GM12878 (cell line): ENCODE measurements around the gene MAML3. TPM values are rescaled to one million over a fixed set of nuclear protein-coding genes. Genes with fewer than 3 reads are reported as not detected.

Experiments
- ATAC-seq: fragments of 200-7000 bp; cut with Tn5 transposase; 3 replicates; pipeline ENCODE4 v1.9.1; 2020; ENCODE audit warnings: mild to moderate bottlenecking, moderate library complexity
- BruUV-seq: library from RNA; stranded (reverse); fragments of 400-500 nt; replicated peaks from 2 replicates; lab custom pipeline; 2021; lab: Mats Ljungman, UMichigan
- CTCF ChIA-PET: fragments of 300-600 bp; sonication (Branson Sonifier 250); formaldehyde crosslinking; extraction: SDS; loops from one replicate; lab custom pipeline; 2021; ENCODE audit warnings: inconsistent platforms; lab: Yijun Ruan, JAX
- POLR2A ChIA-PET: fragments of 350-600 bp; formaldehyde crosslinking; extraction: SDS; loops from one replicate; lab custom pipeline; 2021; ENCODE audit warnings: inconsistent platforms; lab: Charles Lee
- RAD21 ChIA-PET: fragments of 300-600 bp; sonication (Branson Sonifier 250); formaldehyde crosslinking; loops from one replicate; lab custom pipeline; 2023; ENCODE audit warnings: antibody characterized with exemption; ENCODE audit not compliant: unreplicated experiment; lab: Charles Lee
- SMC1A ChIA-PET: fragments of 300-600 bp; sonication (Branson Sonifier 250); formaldehyde crosslinking; loops from one replicate; lab custom pipeline; 2023; ENCODE audit not compliant: unreplicated experiment, uncharacterized antibody; lab: Charles Lee
- DNase-seq: peaks from one replicate; pipeline ENCODE4 v3.0.0-alpha.2; 2011; ENCODE audit warnings: low read depth, low spot score
- FAIRE-seq: peaks from 3 replicates; lab custom pipeline; 2011; peaks lifted over from hg19 to GRCh38; lab: Jason Lieb, UNC
- H2AFZ ChIP-seq: 2 replicates; pipeline ENCODE4 v1.6.0; 2011; ENCODE audit warnings: low read depth, low read length, control low read depth; ENCODE audit not compliant: control insufficient read depth
- H3K27ac ChIP-seq: 2 replicates; pipeline ENCODE4 v1.5.1; 2011; ENCODE audit warnings: control low read depth; ENCODE audit not compliant: control insufficient read depth, insufficient read depth
- H3K27me3 ChIP-seq, 2 experiments: replicated peaks in 1 of 2; 2 replicates each; pipeline versions ENCODE4 v1.6.0 to v1.6.1; 2011; ENCODE audit warnings: low read length in 1 of 2; ENCODE audit not compliant: control insufficient read depth in 2 of 2, insufficient read depth in 2 of 2
- H3K36me3 ChIP-seq, 2 experiments: 2 replicates each; pipeline ENCODE4 v1.5.1; 2011; ENCODE audit warnings: low read length in 1 of 2; ENCODE audit not compliant: control insufficient read depth in 2 of 2, insufficient read depth in 2 of 2
- H3K4me1 ChIP-seq: 2 replicates; pipeline ENCODE4 v1.6.1; 2011; ENCODE audit warnings: mild to moderate bottlenecking, low read length, moderate library complexity, mixed read lengths; ENCODE audit not compliant: control insufficient read depth, insufficient read depth
- H3K4me2 ChIP-seq: 2 replicates; pipeline ENCODE4 v1.6.0; 2011; ENCODE audit warnings: control low read depth; ENCODE audit not compliant: control insufficient read depth, insufficient read depth
- H3K4me3 ChIP-seq: fragments of 200-600 bp; sonication (generic); 2 replicates; pipeline ENCODE4 v1.5.1; 2016
- H3K79me2 ChIP-seq: 2 replicates; pipeline ENCODE4 v1.6.0; 2011; ENCODE audit warnings: low read length; ENCODE audit not compliant: control insufficient read depth, insufficient read depth
- H3K9ac ChIP-seq: 2 replicates; pipeline ENCODE4 v1.8.0; 2011; ENCODE audit warnings: low read length, control low read depth, mixed read lengths; ENCODE audit not compliant: control insufficient read depth, insufficient read depth
- H3K9me3 ChIP-seq: replicated peaks from 3 replicates; pipeline ENCODE4 v1.5.1; 2011; ENCODE audit warnings: mild to moderate bottlenecking, low read length; ENCODE audit not compliant: control insufficient read depth, insufficient read depth
- H4K20me1 ChIP-seq: 2 replicates; pipeline ENCODE4 v1.6.0; 2011; ENCODE audit not compliant: control insufficient read depth, insufficient read depth
- BCL11A ChIP-seq: IDR thresholded peaks from 2 replicates; pipeline ENCODE4 v1.6.1; 2011; ENCODE audit warnings: low read depth, low read length
- CBFB ChIP-seq: IDR thresholded peaks from 2 replicates; pipeline ENCODE4 v1.6.1; 2016; ENCODE audit warnings: antibody characterized with exemption, low read depth
- CHD2 ChIP-seq: IDR thresholded peaks from 2 replicates; pipeline ENCODE4 v1.6.1; 2011; ENCODE audit warnings: low read depth, low read length, improper control_type of control experiment, borderline replicate concordance
- HDAC2 ChIP-seq: fragments of 200-600 bp; sonication (generic); IDR thresholded peaks from 2 replicates; pipeline ENCODE4 v1.6.1; 2017
- JUNB ChIP-seq: IDR thresholded peaks from 2 replicates; pipeline ENCODE4 v1.6.1; 2016; ENCODE audit warnings: antibody characterized with exemption, mild to moderate bottlenecking
- MAX ChIP-seq: IDR thresholded peaks from 2 replicates; pipeline ENCODE4 v1.6.1; 2012; ENCODE audit warnings: low read depth, low read length, improper control_type of control experiment
- NFXL1 ChIP-seq: fragments of 450-650 bp; IDR thresholded peaks from 2 replicates; pipeline ENCODE4 v1.6.1; 2017; ENCODE audit warnings: antibody characterized with exemption, mild to moderate bottlenecking, borderline replicate concordance
- POLR2AphosphoS5 ChIP-seq: IDR thresholded peaks from 2 replicates; pipeline ENCODE4 v1.6.1; 2011; ENCODE audit warnings: mild to moderate bottlenecking, low read length, inconsistent platforms
- RELA ChIP-seq: fragments of 450-650 bp; IDR thresholded peaks from 2 replicates; pipeline ENCODE4 v1.8.0; 2014; ENCODE audit warnings: borderline replicate concordance; ENCODE audit not compliant: partially characterized antibody
- RUNX3 ChIP-seq: IDR thresholded peaks from 2 replicates; pipeline ENCODE4 v1.6.1; 2012; ENCODE audit warnings: low read length, inconsistent platforms
- SIX5 ChIP-seq: IDR thresholded peaks from 2 replicates; pipeline ENCODE4 v1.6.1; 2011; ENCODE audit warnings: mild to moderate bottlenecking, low read depth, low read length, moderate library complexity; ENCODE audit not compliant: severe bottlenecking
- SPI1 ChIP-seq: IDR thresholded peaks from 2 replicates; pipeline ENCODE4 v1.6.1; 2011; ENCODE audit warnings: low read depth, mild to moderate bottlenecking, low read length, moderate library complexity, borderline replicate concordance; ENCODE audit not compliant: insufficient read depth
- WRNIP1 ChIP-seq: IDR thresholded peaks from 2 replicates; pipeline ENCODE4 v1.6.1; 2011; ENCODE audit warnings: low read depth, low read length, improper control_type of control experiment, borderline replicate concordance
- ZNF217 ChIP-seq: fragments of 450-650 bp; IDR thresholded peaks from 2 replicates; pipeline ENCODE4 v1.6.1; 2017; ENCODE audit warnings: antibody characterized with exemption, mild to moderate bottlenecking
- WGBS: methylation state at CpG from one replicate; pipeline ENCODE4 v1.1.6; 2016; ENCODE audit warnings: low lambda C conversion rate; ENCODE audit not compliant: insufficient replicate concordance, insufficient coverage; ENCODE audit errors: missing lambda C conversion rate; 5-methylcytosine and 5-hydroxymethylcytosine counted together
- in situ Hi-C: fragments of 300-500 bp; cut with MboI; formaldehyde crosslinking; loops from 9 replicates; pipeline ENCODE4 v1.14.3; 2018; ENCODE audit warnings: mixed read lengths
- intact Hi-C: fragments of 100-400 bp; cut with micrococcal nuclease; formaldehyde crosslinking; loops from one replicate; pipeline ENCODE4 v1.14.2; 2022; ENCODE audit not compliant: unreplicated experiment
- polyA plus RNA-seq, 11 experiments: library from polyadenylated mRNA; depleted of rRNA in 4 of 11; unstranded in 6 of 11; stranded (reverse) in 5 of 11; fragments of >200 nt; fragmentation: Nextera tagmentation in 4 of 11; fragmentation: Illumina TruSeq in 1 of 11; extraction: Ambion mirVana in 4 of 11; extraction: Trizol in 1 of 11; gene quantifications; 1 replicate in 1 of 11; 2 replicates in 10 of 11; pipeline versions ENCODE4 v1.2.1 to v1.2.3, GENCODE V29; 2011 to 2016; ENCODE audit warnings: inconsistent platforms in 2 of 11, missing spikeins in 2 of 11, low read depth in 1 of 11
- total RNA-seq, 4 experiments: library from RNA; depleted of rRNA in 3 of 4; stranded (reverse); fragments of >200 nt in 3 of 4; fragmentation: Illumina TruSeq in 1 of 4; extraction: Trizol in 1 of 4; gene quantifications; 2 replicates each; pipeline versions ENCODE4 v1.2.1 to v1.2.3, GENCODE V29; 2013 to 2021
- TF ChIP-seq, protein P1 (sequence below): fragments of 450-650 bp; IDR thresholded peaks from 2 replicates; pipeline ENCODE4 v1.6.1; 2016; ENCODE audit warnings: mild to moderate bottlenecking

MAML3 gene
- total and polyA plus RNA-seq, 10 of the 15 experiments (the other 5 are each of a cell fraction or from before 2014, with no cell fraction given): under 0.01 to 0.53 (median 0.06) TPM; not detected in 2

GRCh38 chr4:139973015-139973414 is 181.0 kb downstream of the MAML3 start:
- ChIA-PET RAD21 (no interaction called here), CTCF (interaction anchor here (1.2 kb wide), 1 partner anchor 11 kb away, joined by 4 read pairs; no protein-coding TSS in a partner anchor), POLR2A (no interaction called here), SMC1A (interaction anchor here (1.0 to 1.6 kb wide), 2 partner anchors 11 to 26 kb away, joined by 3 to 6 read pairs; no protein-coding TSS in a partner anchor)
- WGBS: 45% methylated on average over 3 of the region's 3 CpGs
- Histone ChIP-seq H3K27me3 (no peaks in the 10 kb centered on the region), H2AFZ (no peak overlapping the region), H3K4me2 (no peak overlapping the region), H4K20me1 (no peaks in the 10 kb centered on the region), H3K36me3 (no peaks in the 10 kb centered on the region), H3K9ac (no peak overlapping the region), H3K4me3 (no peak overlapping the region), H3K79me2 (no peaks in the 10 kb centered on the region), H3K9me3 (no peaks in the 10 kb centered on the region), H3K4me1 (peaks cover 27% of the 10 kb centered on the region), H3K27ac (no peak overlapping the region)
- no peak for FAIRE-seq
- in situ Hi-C loops: no loop called here
- no peak for ATAC-seq
- BruUV-seq: no TSS peak
- TF ChIP-seq SIX5: no peak
- intact Hi-C loops: no loop called here
- no peak for DNase-seq

GRCh38 chr4:139972305-139972704 is 181.7 kb downstream of the MAML3 start:
- ChIA-PET CTCF (no interaction called here), POLR2A (no interaction called here), RAD21 (no interaction called here), SMC1A (interaction anchor here (1.0 kb wide), 1 partner anchor 11 kb away, joined by 3 read pairs; no protein-coding TSS in a partner anchor)
- no peak overlapping the region for H3K4me3 ChIP-seq
- H3K27me3 ChIP-seq: no peaks in the 10 kb centered on the region
- ATAC-seq: peak; percentile 36; the same call in 2 of the 3 replicates
- FAIRE-seq: no peak
- H3K36me3 ChIP-seq: no peaks in the 10 kb centered on the region
- H3K4me1 ChIP-seq: peaks cover 21% of the 10 kb centered on the region
- intact Hi-C loops (no loop called here), in situ Hi-C loops (no loop called here)
- H3K9ac ChIP-seq: no peak overlapping the region
- H3K9me3 ChIP-seq: no peaks in the 10 kb centered on the region
- H4K20me1 ChIP-seq: no peaks in the 10 kb centered on the region
- no peaks in the 10 kb centered on the region for H3K79me2 ChIP-seq
- H3K27ac ChIP-seq: no peak overlapping the region
- BruUV-seq: no TSS peak
- no peak overlapping the region for H2AFZ ChIP-seq
- H3K4me2 ChIP-seq: no peak overlapping the region
- no peak for DNase-seq
- TF ChIP-seq RELA (no peak), JUNB (peak; percentile 21; the same call in 1 of the 2 replicates), RUNX3 (peak; percentile 20; the same call in 1 of the 2 replicates), SPI1 (peak; percentile 12; the same call in 1 of the 2 replicates), MAX (no peak), CHD2 (no peak), HDAC2 (no peak), NFXL1 (no peak), BCL11A (no peak), CBFB (no peak), ZNF217 (no peak), POLR2AphosphoS5 (no peak), WRNIP1 (no peak)
- TF ChIP-seq, protein P1, sequence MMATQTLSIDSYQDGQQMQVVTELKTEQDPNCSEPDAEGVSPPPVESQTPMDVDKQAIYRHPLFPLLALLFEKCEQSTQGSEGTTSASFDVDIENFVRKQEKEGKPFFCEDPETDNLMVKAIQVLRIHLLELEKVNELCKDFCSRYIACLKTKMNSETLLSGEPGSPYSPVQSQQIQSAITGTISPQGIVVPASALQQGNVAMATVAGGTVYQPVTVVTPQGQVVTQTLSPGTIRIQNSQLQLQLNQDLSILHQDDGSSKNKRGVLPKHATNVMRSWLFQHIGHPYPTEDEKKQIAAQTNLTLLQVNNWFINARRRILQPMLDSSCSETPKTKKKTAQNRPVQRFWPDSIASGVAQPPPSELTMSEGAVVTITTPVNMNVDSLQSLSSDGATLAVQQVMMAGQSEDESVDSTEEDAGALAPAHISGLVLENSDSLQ: no peak
